Activated CD4-positive, alpha-beta T cell treated with anti-CD3 and anti-CD28 coated beads, Interleukin-2, Interleukin-4, amounts not matched to agents 100 ng/mL and 50 ng/mL, durations not matched to agents 16 hours and 8 hours (primary cell): ENCODE measurements around the gene MED7.
"Not testable (repeated sequence)": the region's sequence is repeated elsewhere in the genome, so short reads cannot be mapped to it uniquely, and the experiment has no call there.

Source experiments
- DNase-seq: peaks from one replicate; pipeline ENCODE4 v3.0.0-alpha.2; 2020; ENCODE audit warnings: low spot score

Gene MED7

GRCh38 chr5:157142317-157143126 is at the start of gene MED7:
Gene MED7 (minus strand): TSS chr5:157142865. CDS start chr5:157139431, 3,434 bp downstream.
- DNase-seq, result peak; percentile 100

- peak; percentile 79 for DNase-seq
Observed at GRCh38 chr5:157189223-157189622, 46.6 kb upstream of the MED7 start.

DNA sequence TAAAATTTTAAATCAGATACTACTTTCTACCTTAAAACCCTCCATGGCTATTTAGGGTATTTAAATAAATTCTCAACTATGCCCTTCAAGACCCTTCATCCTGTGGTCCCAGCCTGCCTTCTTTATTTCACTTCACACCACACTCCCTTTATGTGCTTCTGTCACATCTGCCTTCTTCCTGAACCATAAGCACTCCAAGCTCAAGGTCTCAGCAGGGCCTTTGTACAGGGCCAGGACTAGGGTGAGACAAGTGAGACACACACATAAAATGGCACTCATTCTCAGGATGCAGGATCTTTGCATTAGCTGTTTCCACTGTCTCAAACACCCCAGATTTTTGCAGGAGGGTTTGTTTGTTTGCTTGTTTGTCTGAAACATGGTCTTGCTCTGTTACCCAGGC is 45.6 kb upstream of the MED7 start:
- DNase-seq, result no peak

- DNase-seq, result no peak
Observed at GRCh38 chr5:157187046-157187754, 44.5 kb upstream of the MED7 start.

GRCh38 chr5:157186309-157187045 is 43.8 kb upstream of the MED7 start:
- DNase-seq, result no peak

- DNase-seq, result not testable (repeated sequence)
Observed at GRCh38 chr5:157185122-157185521, 42.5 kb upstream of the MED7 start.

- no peak for DNase-seq
Observed at GRCh38 chr5:157184117-157184670, 41.5 kb upstream of the MED7 start.

DNA sequence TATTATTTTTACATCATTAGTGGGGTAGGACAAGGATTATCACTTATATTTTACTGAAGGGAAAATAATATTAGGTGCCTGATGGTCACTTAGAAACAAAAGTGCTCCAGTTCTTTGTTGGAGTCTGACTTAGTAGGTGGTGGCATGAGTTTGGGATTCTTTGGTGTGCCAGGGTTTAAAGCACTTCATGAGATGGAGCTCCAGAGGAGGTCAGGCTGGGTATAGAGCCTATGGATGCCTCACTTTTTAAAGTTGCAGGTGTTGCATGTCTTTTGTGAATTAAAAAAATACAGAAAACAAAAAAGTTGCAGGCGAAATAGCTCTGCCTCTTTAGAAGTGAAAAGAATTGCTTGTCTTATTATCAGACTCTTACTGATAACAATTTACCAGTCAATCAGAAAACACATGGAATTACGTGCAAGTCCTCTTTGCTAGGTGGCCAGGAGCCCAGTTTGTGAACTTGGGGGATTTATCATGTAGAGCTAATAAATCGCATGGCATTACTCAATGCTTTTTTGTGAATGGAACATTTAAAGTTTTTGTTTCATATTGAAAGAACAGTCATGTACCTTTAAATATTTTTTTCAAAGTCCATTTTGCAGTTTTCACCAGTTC is 39.6 kb upstream of the MED7 start:
- no peak for DNase-seq

- peak; percentile 87 for DNase-seq
Observed at GRCh38 chr5:157180374-157181264, 38.0 kb upstream of the MED7 start, which contains the start of gene ITK. Gene ITK (plus strand): TSS chr5:157180840. CDS start chr5:157180978, 138 bp downstream.

GRCh38 chr5:157178966-157179365 is 36.3 kb upstream of the MED7 start:
- DNase-seq, result no peak

GRCh38 chr5:157177953-157178352 is 35.3 kb upstream of the MED7 start:
- DNase-seq, result no peak

DNA sequence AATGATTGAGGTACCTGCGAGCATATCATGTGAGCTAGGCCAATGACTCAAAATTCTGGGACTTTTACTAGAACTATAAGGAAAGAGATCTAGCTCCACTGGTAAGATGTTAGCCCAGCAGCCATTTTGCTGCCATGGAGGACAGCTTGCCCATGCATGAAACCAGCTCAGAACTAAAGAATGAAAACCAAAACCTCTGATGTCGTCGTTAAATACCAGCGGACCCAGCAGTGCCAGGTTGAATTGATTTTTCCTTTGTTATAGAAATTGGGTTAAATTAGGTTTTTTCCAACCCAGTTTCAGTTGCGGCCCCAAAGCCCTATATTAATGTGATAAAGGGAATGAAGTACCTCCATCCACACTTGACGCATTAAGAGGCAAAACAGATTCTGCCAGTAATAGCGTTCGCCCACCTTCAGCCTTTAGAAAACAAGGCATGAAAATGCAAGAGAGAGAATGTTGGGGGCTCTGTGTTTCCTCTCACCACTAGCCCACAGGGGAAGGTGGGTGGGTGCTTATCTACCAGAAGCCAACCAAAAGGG is 32.5 kb upstream of the MED7 start:
- DNase-seq, result no peak

DNA sequence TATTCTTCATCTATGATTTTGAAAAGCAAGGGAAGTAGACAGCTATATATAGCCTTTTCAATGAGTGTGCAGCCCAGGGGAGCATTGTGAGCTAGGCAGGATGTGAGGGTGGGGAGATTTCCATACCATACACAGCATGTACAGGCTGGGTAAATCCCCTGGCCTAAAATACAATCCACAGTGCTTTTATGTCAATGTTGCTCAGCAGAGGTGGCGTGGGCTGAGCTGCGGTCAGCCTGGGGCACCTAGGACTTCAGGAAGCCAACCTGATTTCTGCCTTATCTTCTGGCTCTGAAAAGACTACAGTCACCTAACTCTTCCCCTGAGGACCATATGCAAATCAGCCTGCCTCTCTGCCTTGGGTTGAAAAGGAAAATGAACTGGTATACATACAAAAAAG is 29.7 kb upstream of the MED7 start:
- DNase-seq, result peak; percentile 89

DNA sequence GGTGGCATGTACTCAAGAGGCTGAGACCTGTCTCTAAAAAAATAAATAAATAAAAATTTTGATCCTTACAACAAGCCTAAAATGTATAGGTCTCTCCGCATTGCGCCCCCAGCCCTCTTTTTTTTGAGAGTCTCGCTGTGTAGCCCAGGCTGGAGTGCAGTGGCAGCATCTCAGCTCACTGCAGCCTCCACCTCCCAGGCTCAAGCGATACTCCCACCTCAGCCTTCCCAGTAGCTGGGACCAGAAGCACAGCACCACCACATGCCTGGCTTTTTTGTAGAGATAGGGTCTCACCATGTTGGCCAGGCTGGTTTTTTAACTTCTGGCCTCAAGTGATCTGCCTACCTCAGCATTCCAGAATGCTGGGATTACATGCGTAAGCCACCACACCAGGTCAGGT is 25.6 kb upstream of the MED7 start:
- no peak for DNase-seq

DNA sequence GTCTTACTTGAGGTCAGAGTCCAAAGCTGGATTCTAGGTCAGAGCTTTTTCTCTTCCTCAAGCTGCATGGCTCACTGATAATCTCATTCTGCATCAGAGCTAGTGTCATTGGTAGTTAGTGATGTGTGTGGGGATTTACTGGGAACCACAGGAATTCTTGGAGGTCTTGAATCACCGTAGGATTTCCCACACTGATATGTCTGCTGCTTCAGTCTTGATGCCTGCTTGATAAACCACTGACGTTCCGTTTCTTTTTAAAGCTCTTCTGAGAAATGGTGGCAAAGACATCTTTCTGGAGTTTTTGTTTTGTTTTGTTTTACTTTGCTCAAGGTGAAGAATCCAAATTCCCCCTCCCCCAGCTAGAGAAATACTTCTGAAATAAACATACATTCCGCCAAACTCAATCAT is 24.6 kb upstream of the MED7 start:
- DNase-seq, result peak; percentile 56

GRCh38 chr5:157166214-157167213 is 23.8 kb upstream of the MED7 start, which contains the start of gene GARIN3:
Gene GARIN3 (minus strand): TSS chr5:157166264. CDS start chr5:157166168, 96 bp downstream.
- no peak for DNase-seq

- DNase-seq, result no peak
Observed at GRCh38 chr5:157165668-157166067, 23.0 kb upstream of the MED7 start.

- no peak for DNase-seq
Observed at GRCh38 chr5:157165261-157165660, 22.6 kb upstream of the MED7 start.

DNA sequence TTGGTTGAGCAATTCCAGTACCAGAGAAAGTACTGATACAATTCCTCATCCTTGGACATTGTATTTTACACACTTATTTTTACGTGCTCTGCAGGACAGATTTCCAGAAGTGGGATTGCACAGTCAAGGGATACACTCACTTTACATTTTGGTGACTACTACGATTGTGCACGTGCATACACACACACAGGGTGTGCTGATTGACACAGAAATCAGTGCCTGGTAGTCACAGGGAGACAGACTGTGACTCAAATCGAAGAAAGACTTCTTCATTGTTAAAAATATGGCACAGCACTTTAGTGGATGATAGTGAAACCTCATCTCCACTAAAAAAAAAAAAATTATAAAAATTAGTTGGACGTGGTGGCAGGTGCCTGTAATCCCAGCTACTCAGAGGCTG is 21.9 kb upstream of the MED7 start:
- DNase-seq, result no peak
